ENCODE results near the gene CYP27B1. TPM values are rescaled to one million over a fixed set of nuclear protein-coding genes. Genes with fewer than 3 reads are reported as not detected.

Gene CYP27B1
- total RNA-seq, 2 experiments from 2014 or later: 3.3 to 4.3 TPM

DNA sequence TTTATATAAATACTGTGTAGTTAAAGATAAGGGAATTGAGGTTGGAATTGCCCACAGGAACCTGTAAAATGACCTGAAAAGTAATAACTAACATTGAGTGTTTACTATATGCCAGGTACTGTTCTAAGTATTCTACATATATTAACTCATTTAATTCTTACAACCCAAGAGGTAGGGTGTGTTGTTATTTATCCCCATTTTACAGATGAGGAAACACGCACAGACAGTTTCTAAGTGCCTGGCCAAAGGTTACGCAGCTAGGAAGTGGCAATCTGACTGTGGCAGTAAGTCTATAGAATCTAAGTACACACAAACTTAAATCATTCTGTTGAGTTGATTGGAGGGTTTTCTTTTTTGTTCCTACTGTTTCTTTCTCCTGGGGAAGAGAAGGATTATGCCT, 23.1 kb downstream of the CYP27B1 start:
- peak overlapping the region; percentile 77 for H3K4me3 Mint-ChIP-seq
- DNase-seq: no peak
- H3K9me3 Mint-ChIP-seq: no peaks in the 10 kb centered on the region
- ChIA-PET POLR2A (interaction anchor here (0.8 to 2.9 kb wide), 5 partner anchors 12 to 283 kb away, joined by 3 to 11 read pairs (median 5); partner anchors contain the start of genes EEF1AKMT3, MARCHF9, METTL1 and OS9), CTCF (interaction anchor here (2.4 kb wide), 2 partner anchors 13 to 16 kb away, joined by 8 to 15 read pairs; no protein-coding TSS in a partner anchor)
- peak overlapping the region; percentile 93 for H3K27ac Mint-ChIP-seq
- H3K36me3 Mint-ChIP-seq (ENCODE audit: low read depth): peaks cover 44% of the 10 kb centered on the region
- no peaks in the 10 kb centered on the region for H3K27me3 Mint-ChIP-seq
- peaks cover 63% of the 10 kb centered on the region for H3K4me1 Mint-ChIP-seq

DNA sequence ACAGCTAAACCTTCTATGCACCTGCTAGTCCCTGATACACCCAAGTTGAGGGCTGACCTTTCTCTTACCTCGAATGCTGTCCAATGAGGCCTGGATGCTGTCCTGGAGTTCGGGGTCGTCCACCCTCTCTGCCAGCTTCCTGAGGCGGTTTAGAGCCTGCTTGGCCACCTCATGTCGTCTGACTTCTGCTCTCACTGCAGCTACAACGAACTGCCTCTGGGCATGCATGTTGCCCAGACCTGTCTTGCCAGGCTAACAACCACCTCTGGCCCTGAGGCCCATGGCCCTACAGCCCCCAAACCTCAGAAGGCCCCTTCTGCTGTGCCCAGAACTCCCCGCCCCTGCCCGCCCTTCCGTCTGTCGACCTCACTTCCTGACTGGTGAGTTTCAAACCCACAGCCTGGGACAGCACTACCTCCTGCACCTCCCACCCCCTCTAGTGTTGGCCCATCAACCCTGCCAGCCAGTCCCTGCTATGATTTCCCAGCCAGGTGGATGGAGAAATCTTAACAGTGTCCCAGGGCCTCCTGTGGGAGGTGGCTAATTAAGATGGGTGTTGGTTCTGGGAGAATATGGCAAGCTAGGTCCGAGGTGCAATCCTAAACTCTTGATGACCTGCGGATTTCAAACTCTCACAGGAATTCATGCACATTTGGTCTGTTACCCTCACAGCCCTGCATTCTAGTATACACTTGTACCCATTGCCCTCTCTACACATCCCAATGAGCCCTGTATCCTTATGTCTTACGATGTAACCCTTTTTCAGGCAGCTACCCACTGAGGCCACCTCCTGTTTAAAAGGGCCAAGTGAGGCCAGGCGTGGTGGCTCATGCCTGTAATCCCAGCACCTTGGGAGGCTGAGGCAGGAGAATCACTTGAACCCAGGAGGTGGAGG, 24.8 kb downstream of the CYP27B1 start:
- POLR2A ChIA-PET: interaction anchor here (0.7 to 3.3 kb wide), 16 partner anchors 8 to 221 kb away, joined by 3 to 27 read pairs (median 5); partner anchors contain the start of genes CDK4, DDIT3, METTL1 and OS9
- peak; percentile 88 for DNase-seq
- CTCF ChIA-PET: interaction anchor here (0.9 to 2.5 kb wide), 17 partner anchors 8 to 283 kb away, joined by 3 to 16 read pairs (median 4); partner anchors contain the start of genes CDK4, EEF1AKMT3, GLI1 and METTL1
- H3K4me1 Mint-ChIP-seq: peaks cover 61% of the 10 kb centered on the region
- H3K36me3 Mint-ChIP-seq (ENCODE audit: low read depth): peaks cover 33% of the 10 kb centered on the region
- peak overlapping the region; percentile 89 for H3K27ac Mint-ChIP-seq
- H3K9me3 Mint-ChIP-seq: no peaks in the 10 kb centered on the region
- H3K27me3 Mint-ChIP-seq: no peaks in the 10 kb centered on the region
- H3K4me3 Mint-ChIP-seq: peak overlapping the region; percentile 83

DNA sequence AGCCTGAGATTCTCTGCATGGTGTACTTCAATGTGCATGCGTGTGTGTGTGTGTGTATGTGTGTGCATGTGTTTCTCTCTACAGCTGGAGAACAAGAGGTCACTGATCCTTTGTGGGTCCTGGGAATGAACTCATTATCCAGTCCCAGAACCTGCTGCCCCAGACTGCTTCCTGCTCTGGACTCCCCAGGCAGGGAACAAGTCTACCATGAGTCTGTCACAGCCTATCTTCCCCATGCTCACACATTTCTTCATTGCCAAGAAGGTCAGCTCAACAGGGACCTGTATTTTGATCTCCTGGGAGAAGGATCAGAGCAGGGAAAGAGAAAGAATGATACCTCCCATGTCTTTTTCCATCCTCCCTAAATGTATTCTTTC, 25.5 kb downstream of the CYP27B1 start:
- Mint-ChIP-seq H3K4me1 (peaks cover 62% of the 10 kb centered on the region), H3K27me3 (no peaks in the 10 kb centered on the region), H3K27ac (peak overlapping the region; percentile 89), H3K4me3 (peak overlapping the region; percentile 83), H3K9me3 (no peaks in the 10 kb centered on the region), H3K36me3 (ENCODE audit: low read depth) (peaks cover 33% of the 10 kb centered on the region)
- ChIA-PET POLR2A (interaction anchor here (0.7 to 3.3 kb wide), 18 partner anchors 9 to 264 kb away, joined by 3 to 27 read pairs (median 5); partner anchors contain the start of genes CDK4, DDIT3, METTL1 and OS9), CTCF (interaction anchor here (0.8 to 2.5 kb wide), 18 partner anchors 9 to 283 kb away, joined by 3 to 16 read pairs (median 4); partner anchors contain the start of genes CDK4, EEF1AKMT3, GLI1 and METTL1)
- no peak for DNase-seq

DNA sequence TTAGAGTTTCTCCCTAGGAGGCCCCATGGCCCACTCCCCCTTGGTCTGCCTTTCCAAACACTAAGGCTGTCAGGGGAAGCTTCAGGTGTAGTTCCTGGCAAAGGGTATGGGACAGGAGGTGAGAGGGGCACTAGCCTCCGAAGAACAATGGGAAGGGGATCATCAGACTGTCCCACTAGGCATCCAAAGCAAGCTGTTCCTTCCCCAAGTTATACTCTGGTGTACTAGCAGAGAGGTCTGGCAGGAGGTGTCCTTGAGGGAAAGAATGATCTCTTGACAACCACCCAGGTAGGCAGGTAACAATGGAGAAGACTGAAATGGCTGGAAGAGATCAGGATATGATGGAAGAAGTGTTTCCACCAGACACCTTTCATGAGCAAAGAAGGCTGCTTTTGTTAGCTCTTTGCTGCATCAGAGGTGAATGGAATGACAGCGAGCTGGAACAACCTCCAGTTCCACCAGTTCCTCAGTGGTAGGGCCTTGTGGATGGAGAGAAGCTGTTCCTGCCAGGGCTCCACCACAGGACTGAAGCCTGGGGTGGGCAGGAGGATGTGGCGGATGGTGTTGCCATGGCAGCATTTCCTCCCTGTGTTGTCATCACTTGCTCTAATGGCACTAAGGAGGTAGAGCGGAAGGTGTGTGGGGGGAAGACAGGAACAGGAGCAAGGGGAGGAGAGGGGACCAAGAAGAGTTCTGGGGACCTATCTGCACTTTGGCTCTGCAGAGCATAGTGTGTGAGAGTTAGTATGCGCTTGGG, 26.0 kb downstream of the CYP27B1 start:
- DNase-seq: peak; percentile 92
- Mint-ChIP-seq H3K9me3 (no peaks in the 10 kb centered on the region), H3K4me1 (peaks cover 58% of the 10 kb centered on the region), H3K27ac (peak overlapping the region; percentile 89), H3K36me3 (ENCODE audit: low read depth) (peaks cover 32% of the 10 kb centered on the region), H3K27me3 (no peaks in the 10 kb centered on the region), H3K4me3 (peak overlapping the region; percentile 83)
- ChIA-PET CTCF (interaction anchor here (0.8 to 2.5 kb wide), 18 partner anchors 9 to 282 kb away, joined by 3 to 16 read pairs (median 4); partner anchors contain the start of genes CDK4, EEF1AKMT3, GLI1 and METTL1), POLR2A (interaction anchor here (0.6 to 3.3 kb wide), 17 partner anchors 10 to 263 kb away, joined by 3 to 27 read pairs (median 5); partner anchors contain the start of genes CDK4, DDIT3, METTL1 and OS9)

DNA sequence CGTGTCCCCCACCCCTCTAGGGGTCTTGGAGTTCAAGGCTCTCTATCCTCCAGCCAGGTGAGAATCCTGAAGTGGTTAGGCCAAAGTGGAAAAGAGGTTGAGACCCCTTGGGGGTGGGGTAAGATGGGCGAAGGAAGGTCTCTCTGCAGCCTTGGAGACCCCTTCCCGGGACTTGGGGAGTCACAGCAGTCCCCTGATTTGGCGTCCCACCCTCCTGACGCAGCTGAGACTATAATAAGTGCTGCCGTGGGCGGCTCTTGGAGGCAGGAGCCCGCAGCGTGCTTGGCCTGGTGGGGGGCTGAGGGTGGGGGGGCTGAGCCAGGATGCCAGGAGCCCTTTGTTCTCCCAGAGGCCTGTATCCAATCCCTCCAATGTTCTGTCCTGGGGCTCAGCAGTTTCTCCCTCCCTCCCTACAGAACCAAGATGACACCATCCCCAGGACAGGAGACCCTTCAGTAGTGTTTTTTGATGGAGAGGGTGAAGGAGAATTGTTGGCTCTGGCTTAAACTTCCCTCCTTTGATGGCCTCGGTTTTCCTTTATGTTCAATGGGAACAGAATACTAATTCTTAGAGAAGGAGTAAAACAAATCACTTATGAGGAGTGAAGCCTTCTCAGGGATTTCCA, 26.9 kb downstream of the CYP27B1 start:
- POLR2A ChIA-PET: interaction anchor here (1.6 to 3.3 kb wide), 5 partner anchors 9 to 262 kb away, joined by 3 to 27 read pairs (median 12); no protein-coding TSS in a partner anchor
- peaks cover 52% of the 10 kb centered on the region for H3K4me1 Mint-ChIP-seq
- peaks cover 35% of the 10 kb centered on the region for H3K36me3 Mint-ChIP-seq (ENCODE audit: low read depth)
- DNase-seq: no peak
- no peak overlapping the region for H3K27ac Mint-ChIP-seq
- CTCF ChIA-PET: interaction anchor here (1.6 to 2.5 kb wide), 3 partner anchors 17 to 281 kb away, joined by 6 to 16 read pairs (median 9); partner anchors contain the start of gene GLI1
- H3K4me3 Mint-ChIP-seq: peak overlapping the region; percentile 83
- no peaks in the 10 kb centered on the region for H3K27me3 Mint-ChIP-seq
- H3K9me3 Mint-ChIP-seq: no peaks in the 10 kb centered on the region

DNA sequence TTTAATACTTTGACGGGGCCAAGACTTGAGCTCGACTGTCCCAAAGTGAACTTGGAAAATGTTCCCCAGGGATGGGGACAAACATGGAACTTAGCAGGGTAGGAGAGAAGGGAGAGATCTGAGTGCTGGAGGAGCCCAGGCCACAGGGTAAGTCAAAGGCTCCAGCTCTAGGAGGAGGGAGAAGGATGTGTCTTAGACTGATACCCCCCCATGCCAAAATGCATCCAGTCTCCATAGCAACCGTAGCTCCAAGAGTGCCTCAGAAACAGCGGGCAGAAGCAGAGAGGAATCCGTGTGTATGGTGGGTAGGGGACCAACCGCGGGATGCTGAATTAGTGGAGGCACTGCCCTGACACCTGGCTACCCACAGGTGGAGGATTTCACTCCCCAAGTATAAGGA, 27.5 kb downstream of the CYP27B1 start:
- CTCF ChIA-PET: no interaction called here
- DNase-seq: no peak
- Mint-ChIP-seq H3K9me3 (no peaks in the 10 kb centered on the region), H3K27me3 (no peaks in the 10 kb centered on the region), H3K27ac (peak overlapping the region; percentile 80), H3K4me3 (peak overlapping the region; percentile 63), H3K4me1 (peaks cover 49% of the 10 kb centered on the region), H3K36me3 (ENCODE audit: low read depth) (peaks cover 38% of the 10 kb centered on the region)
- POLR2A ChIA-PET: interaction anchor here (3.3 kb wide), 1 partner anchor 19 kb away, joined by 27 read pairs; no protein-coding TSS in a partner anchor

DNA sequence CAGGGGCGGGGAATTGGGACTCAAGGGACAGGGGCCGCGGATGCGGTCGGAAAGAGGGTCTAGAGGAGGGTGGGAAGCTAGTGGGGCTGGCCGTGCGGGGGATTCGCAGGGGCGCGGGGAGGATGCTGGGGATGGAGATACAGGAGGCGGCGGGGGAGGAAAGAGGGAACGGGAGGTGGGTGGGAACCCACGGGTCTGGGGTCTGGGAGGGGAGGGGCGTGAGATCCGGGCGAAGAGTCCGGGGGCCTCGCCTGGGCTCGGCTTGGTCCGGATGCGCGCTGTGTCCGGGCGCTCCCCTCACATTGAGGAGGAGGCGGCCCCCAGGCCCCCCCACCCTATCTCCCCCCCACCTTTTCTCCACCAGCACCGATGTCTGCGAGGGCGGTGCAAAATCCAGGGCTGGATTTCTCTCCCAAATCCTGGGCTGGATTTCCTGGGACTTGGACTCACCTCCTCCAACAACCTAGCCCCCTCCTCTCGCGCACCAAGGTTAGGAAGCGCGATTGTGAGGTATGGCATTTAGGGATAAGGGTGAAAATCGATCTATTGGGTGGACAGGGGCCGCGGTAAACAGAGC, 28.1 kb downstream of the CYP27B1 start, which contains the start of gene AGAP2:
Gene AGAP2 (minus strand): TSS at position 82 of the 577 bp plus-strand sequence. CDS start 496 bp downstream, outside the sequence.
- H3K27me3 Mint-ChIP-seq: no peaks in the 10 kb centered on the region
- H3K27ac Mint-ChIP-seq: peak within 1 kb of the TSS; percentile 80
- ChIA-PET CTCF (no interaction called here), POLR2A (no interaction called here)
- H3K4me3 Mint-ChIP-seq: peak within 1 kb of the TSS; percentile 63
- no peaks in the 10 kb centered on the region for H3K9me3 Mint-ChIP-seq
- H3K36me3 Mint-ChIP-seq (ENCODE audit: low read depth): peaks cover 43% of the 10 kb centered on the region
- DNase-seq: no peak
- peaks cover 42% of the 10 kb centered on the region for H3K4me1 Mint-ChIP-seq

DNA sequence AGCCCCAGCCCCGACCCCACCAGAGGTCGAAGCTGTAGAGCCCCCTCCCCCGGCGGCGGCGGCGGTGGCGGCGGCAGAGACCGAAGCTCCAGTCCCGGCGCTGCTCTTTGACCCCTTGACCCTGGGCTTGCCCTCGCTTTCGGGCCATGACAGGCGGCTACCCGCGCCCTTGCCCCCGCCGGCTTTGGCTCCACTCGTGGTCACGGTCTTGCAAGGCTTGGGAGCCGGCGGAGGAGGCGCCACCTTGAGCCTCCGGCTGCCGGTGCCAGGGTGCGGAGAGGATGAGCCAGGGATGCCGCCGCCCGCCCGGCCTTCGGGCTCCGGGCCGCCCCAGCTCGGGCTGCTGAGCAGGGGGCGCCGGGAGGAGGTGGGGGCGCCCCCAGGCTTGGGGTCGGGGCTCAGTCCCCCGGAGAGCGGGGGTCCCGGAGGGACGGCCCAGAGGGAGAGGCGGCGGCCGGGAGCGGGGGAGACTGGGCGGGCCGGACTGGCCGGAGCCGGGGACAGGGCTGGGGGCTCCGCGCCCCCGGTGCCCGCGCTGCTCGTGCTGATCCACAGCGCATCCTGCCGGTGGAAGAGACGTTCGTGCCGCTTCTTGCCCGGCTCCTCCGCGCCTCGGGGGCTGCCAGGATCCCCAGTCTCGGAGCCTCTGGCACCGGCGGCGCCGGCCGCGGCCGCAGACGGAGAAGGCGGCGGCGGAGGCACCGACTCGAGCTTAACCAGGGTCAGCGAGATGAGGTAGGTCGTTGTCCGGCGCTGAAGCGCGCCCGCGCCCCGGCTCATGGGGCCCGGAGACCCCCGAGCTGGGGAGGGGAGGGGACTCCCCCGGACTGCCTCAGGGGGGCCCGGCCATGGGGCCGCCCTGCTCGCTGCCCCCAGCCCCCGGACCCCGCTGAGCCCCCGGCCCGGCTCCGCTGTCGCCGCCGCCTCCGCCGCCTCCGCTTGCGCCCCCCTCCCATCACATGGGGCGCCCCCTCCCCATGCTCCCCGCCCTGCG, 29.1 kb downstream of the CYP27B1 start:
- H3K4me3 Mint-ChIP-seq: no peak overlapping the region
- ChIA-PET POLR2A (no interaction called here), CTCF (no interaction called here)
- no peaks in the 10 kb centered on the region for H3K27me3 Mint-ChIP-seq
- peaks cover 37% of the 10 kb centered on the region for H3K4me1 Mint-ChIP-seq
- no peaks in the 10 kb centered on the region for H3K9me3 Mint-ChIP-seq
- H3K36me3 Mint-ChIP-seq (ENCODE audit: low read depth): peaks cover 53% of the 10 kb centered on the region
- H3K27ac Mint-ChIP-seq: no peak overlapping the region
- no peak for DNase-seq

DNA sequence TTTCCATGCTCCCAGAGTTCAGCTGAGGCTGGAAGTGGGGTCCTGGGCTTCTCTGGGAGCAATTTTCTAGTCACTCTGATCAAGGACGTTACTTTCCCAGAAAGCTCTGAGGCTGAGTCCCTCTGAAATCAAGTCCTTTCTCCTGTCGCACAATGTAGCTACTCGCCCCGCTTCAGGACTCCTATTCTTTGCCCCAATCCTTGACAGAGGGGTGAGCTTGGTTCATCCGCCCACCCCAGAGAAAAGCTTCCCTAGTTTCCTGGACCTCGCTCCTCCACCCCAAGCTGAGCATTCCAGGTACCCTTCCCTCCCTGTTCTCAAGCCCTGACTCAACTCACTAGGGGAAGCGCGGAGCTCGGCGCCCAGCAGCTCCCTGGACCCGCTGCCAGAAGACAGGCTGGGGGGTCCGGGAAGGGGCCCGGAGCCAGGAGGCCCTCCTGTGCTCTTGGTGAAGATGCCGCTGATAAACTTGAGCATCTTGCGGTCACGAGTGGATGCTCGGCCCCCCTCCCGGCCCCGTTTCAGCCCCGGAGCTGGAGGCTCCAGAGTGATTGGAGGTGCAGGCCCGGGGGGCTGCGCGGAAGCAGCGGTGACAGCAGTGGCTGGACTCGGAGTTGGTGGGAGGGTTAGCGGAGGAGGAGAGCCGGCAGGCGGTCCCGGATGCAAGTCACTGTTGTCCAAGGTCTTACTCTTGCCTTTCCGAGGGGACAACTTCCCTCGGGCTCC, 30.0 kb downstream of the CYP27B1 start:
- ChIA-PET POLR2A (no interaction called here), CTCF (no interaction called here)
- H3K4me3 Mint-ChIP-seq: no peak overlapping the region

DNA sequence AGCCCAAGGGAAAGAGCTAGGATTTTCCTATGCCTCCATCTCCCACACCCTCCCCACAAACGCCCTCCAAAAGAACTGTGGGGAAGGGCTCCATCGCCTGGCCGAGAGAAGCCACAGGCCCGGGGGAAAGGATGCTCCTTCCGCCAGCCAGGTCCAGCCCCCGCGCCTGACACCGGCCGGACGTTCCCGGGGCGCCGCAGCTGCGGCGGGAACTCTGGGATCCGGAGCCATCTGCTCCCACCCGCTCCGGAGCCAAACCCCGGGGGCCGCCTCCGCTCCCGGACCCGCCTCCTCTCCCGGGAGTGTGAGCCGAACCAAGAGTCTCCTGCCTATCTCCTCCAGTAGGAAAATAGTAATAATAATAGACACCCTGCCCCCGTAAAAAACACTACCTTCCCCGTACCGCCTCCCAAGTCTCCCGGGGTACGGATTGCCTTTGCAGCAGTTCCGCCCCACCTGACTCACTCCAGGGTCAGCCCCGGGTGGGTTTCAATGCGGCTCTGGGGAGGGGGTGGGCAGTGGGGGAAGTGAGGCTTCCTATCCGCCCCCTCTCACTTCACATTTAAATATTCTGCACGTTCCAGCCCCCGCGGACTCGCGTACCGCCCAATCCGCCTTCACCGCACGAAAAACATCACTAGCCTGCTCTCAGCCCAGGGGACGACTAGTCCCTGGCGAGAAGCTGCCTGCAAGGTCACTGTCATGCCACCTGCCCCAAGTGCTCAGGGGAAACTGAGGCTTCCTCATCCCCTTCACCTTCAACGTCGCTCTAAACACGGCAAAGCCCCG, 30.7 kb downstream of the CYP27B1 start:
- H3K27me3 Mint-ChIP-seq: no peaks in the 10 kb centered on the region
- CTCF ChIA-PET: no interaction called here
- POLR2A ChIA-PET: interaction anchor here (1.4 kb wide), 1 partner anchor 16 kb away, joined by 6 read pairs; no protein-coding TSS in a partner anchor

More for the DNA sequence above, 30.0 kb downstream of the CYP27B1 start:
- DNase-seq: no peak
- Mint-ChIP-seq H3K9me3 (no peaks in the 10 kb centered on the region), H3K27ac (no peak overlapping the region), H3K27me3 (no peaks in the 10 kb centered on the region), H3K4me1 (peaks cover 30% of the 10 kb centered on the region), H3K36me3 (ENCODE audit: low read depth) (peaks cover 62% of the 10 kb centered on the region)

More for the DNA sequence above, 30.7 kb downstream of the CYP27B1 start:
- no peak for DNase-seq
- no peak overlapping the region for H3K27ac Mint-ChIP-seq
- H3K9me3 Mint-ChIP-seq: no peaks in the 10 kb centered on the region
- H3K4me1 Mint-ChIP-seq: peaks cover 30% of the 10 kb centered on the region
- H3K36me3 Mint-ChIP-seq (ENCODE audit: low read depth): peaks cover 66% of the 10 kb centered on the region
- H3K4me3 Mint-ChIP-seq: no peak overlapping the region
